Ovary (tissue), 3 donors: Measurements from ENCODE around the gene MRTO4.

Experiments used
- CTCF ChIP-seq, 3 donors: fragments of 450-650 bp in 2 of 3; fragments of 200-600 bp in 1 of 3; IDR thresholded peaks; one replicate each; pipeline versions ENCODE4 v1.5.1 to v1.8.0; 2016 to 2022; ENCODE audit warnings: antibody characterized with exemption in 3 of 3, mild to moderate bottlenecking in 1 of 3
- POLR2A ChIP-seq: fragments of 450-650 bp; IDR thresholded peaks from one replicate; pipeline ENCODE4 v1.6.1; 2017; ENCODE audit warnings: antibody characterized with exemption, mild to moderate bottlenecking, moderate library complexity
- donor health status: DM: no; HTN: no; CAD: no.

GRCh38 chr1:19257178-19257914, 5.7 kb downstream of the MRTO4 start:
- TF ChIP-seq CTCF (IDR thresholded peaks at IDR 0.05) = no peak
- TF ChIP-seq POLR2A = no peak
